HG02852 (cell line): Measurements from ENCODE around the gene P2RX2.

ENCODE experiments used
- ATAC-seq: cut with Tn5 transposase; IDR thresholded peaks from one replicate; pipeline ENCODE4 v1.9.1; 2021; ENCODE audit warnings: mild to moderate bottlenecking, moderate library complexity; ENCODE audit not compliant: unreplicated experiment

P2RX2 gene

DNA sequence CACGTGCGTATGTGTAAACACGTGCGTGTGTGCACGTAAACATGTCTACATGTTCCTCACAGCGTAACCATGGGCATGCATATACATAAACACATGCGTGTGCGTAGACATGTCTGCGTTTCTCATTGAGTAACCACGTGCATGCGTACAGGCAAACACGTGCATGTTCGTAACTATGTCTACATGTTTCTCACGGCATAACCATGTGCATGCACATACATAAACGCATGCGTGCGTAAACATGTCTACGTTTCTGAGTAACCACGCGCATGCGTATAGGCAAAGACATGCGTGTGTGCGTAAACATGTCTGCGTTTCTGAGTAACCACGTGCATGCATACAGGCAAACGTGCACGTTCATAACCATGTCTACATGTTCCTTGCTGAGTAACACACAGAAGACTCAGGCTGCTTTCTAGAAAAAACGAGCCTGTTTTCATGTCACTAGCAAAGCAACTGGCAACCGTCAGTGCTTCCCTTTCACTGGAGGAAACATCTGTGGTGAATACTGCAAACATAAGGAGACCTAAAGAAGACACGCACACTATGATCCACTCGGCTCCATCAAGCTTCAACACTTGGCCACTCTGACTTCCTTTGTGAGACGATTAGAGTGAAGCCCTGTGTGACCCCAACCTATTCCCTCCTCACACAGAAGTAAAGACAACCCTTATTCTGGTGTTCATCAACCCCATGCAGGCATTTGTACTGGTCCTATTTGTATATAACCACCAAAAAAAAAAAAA lies 39.7 kb downstream of the P2RX2 start:
- no peak for ATAC-seq

DNA sequence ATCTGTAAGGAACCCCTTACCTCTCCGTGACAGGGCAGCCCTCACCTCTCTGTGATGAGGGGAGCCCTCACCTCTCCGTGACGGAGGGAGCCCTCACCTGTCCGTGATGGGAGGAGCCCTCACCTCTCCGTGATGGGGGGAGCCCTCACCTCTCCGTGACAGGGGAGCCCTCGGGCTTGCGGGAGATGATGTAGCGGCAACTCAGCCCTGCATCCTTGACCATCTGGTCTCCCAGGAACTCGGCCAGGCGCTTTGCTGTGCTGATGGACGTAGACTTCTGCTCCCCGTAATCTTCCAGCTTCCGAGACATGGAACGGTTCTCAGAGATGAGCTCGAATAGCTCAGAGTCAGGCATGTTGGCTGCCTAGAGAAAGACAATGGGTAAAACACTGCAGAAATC lies 40.6 kb downstream of the P2RX2 start:
- ATAC-seq: no peak

DNA sequence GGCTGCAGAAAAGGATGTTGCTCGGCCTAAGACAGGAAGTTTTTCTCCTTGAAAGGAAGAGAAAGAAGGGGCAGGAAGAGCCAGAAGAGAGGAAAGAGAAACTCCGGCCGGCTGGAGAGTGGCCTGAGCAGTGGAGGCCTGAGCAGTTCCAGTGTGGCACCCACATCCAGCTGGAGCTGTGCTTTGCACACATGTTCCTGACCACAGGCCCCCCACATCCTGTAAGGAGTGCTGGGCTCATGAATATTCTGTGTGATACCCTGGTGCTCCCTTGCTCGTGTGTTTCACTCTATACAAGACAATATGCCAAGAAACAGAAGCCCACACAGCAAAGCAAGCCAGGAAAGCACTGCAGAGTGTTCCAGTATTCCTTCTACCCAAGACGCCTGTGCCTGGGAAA lies 41.5 kb downstream of the P2RX2 start:
- ATAC-seq: no peak

DNA sequence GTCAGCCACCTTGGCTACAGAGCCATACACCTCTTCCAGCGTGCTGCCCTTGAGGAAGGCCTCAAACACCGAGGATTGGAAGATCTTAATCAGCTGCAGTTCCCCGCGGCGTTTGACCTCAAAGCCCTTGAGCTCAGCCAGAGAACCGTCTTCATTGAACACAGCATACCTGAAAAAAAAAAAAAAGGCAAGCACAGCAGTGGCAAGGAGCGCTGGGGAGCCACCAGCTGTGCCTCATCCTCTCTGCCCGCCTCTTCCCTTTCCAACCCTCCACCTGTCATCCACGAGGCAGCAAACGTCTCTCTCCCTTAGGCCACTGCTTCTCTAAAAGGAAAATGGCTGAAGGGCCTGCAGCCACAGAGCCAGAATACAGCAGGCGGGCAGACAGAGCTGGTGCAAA lies 42.4 kb downstream of the P2RX2 start:
- no peak for ATAC-seq

DNA sequence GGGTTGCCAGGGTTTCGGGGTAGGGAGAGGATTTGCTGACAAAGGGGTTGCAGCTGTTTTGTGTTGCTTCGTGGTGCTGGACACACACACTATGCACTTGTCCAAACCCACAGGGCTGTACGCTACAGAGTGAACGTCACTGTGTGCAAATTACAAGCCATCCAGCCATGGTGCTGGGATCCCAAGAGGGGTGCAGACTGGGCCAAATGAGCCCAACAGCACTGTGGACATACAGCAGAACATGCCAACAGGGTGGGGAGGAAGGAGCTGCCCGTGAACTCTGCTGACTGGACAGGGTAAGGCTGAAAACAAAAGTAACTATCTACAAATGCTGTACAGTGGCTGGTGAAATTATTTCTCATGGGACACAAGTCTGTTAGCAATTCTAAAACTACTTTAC lies 43.4 kb downstream of the P2RX2 start:
- no peak for ATAC-seq

DNA sequence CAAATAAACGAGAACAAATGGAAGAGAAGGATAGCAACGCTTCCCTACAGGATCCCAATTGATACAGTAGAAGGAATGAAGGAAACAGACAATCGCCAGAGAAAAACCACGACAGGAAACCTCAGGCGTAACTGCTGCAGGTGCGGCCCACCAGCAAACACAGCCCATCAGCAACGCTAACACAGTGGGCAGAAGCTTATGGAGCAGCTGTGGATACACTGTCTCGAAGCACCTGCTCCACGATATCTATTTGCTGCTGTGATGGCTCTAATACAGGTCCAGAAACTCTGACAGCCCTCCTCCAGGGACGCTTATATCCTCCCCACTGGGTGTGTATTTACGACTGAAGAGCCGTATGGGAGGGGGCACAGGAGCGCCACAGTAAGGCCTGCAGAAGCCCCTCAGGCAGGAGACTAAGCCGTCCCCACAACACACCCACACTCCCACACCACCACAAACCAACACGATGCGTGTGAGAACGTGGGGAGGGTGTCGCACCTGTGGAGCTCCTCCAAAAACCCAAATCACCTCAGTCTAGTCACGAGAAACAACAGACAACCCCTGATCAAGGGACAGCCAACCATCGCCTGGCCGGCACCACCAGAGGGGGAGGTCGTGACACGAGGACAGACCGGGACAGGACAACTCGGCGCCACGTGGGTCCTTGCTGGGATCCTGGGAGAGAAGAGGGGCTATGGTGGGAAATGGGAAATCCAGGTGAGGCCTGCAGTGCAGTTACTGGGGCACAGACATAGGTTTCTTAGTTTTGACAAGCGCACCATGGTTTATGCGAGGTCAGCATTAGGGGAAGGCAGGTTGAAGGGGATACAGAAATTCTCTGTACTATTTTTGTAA lies 44.6 kb downstream of the P2RX2 start:
- no peak for ATAC-seq

DNA sequence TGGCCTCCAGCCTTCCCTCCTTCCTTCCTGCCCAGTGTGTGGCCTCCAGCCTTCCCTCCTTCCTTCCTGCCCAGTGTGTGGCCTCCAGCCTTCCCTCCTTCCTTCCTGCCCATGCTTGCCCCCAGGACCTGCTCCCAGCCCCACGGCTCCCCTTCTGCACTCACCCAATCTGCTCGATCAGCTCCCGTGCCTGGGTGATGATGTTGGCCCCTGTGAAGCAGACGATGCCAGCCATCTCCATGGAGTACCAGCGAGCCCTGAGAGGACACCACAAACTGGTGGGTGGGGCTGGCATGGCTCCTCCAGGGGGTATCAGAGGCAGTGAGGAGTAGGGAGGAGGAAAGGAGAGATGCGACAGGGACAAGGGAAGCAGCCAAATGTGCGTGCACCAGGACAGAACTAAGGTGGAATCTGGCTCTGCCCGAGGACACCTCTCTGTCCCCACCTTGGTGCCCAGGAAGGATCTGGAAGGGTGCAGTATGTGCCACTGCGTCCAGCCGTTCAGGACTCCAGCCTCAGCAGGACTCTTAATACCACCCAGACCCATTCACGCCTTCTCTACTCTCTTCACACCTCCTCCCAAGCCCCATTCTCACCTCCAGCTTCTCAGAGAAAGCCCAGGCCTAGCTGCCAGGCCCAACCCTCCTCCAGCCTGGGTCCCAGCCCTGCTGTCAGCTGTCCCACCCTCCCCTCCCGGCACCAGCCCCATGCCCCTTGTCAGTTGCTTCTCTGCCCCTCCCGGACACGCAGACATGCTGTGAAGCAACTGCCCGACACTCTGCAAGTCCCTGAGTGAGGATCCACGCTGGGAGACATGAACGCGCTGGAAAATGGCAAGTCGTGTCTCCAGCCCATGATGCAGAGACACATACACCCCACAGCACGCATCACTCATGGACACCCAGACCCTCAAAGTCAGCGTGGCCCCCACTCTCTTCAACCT lies 45.9 kb downstream of the P2RX2 start:
- ATAC-seq: no peak

DNA sequence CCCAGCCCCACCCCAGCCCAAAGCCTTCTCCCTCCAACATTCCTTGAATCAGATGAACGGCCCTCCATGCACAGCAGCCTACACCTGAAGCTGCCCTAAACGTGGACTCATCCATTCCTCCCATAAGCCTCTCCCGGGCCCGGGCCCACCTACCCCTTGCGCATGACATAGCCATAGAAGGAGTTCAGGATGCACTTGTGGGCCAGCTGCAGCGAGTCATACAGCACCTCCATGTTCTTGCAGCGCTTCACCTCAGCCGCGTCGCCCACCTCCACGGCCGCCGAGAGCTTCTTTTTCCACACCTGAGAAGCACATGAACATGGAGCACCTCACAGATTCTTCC lies 46.5 kb downstream of the P2RX2 start:
- no peak for ATAC-seq

DNA sequence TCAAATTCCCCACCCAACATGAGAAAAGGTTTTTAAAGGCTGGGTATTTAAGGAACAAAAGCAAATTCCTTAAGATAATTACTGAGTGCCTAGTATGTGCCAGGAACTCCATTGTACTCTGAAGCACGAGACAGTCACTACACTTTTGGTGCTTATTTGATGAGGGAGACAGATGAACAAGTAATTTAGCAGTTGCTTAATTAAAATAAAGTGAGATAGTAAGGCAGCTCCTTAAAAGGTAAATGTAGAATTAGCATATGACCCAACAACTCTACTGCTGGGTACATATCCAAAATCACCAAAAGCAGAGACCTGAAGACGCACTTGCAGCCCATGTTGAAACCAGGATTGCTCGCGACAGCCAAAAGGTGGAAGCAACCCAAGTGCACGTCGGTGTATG lies 47.2 kb downstream of the P2RX2 start:
- ATAC-seq: no peak

DNA sequence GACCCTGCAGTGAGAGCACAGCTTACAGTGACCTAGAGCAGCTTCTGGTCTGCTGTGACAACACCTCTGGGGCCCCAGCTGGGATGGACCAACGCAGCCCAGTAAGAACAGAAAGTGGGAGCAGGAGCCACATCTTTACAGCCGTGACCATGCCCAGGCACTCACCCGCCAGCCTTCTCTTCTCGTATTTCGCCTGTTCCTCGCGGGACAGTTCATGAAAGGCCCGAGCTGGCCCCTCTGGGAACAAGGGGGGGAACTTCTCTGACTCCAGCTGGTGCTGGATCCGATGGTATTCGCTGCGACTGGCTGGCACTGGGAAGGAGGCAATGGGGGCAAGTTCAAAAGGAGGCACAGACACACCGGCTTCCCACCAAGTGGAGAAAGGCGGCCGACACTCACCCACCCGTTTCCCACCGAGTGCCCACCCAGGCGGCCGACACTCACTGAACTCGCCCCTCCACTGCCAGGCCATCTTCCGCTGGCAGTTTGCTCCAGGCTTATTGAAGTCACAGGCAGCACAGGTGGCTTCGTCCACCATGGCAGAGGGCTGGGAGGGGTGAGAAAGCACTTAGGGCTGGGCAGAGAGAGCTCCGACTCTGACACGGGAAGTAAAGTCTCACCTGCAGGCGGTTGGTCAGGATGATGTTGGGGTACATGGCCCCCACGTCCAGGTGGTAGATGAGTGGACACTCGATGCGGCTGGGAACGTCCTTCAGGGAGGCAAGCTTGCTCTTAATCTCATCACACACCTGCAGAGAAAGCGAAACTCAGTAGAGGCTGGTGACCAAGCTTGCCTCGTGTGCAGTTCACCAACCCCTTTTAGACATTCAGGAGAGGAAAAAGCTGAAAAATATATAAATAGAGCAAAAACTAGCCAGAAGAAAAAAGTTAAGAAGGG lies 49.9 kb downstream of the P2RX2 start:
- no peak for ATAC-seq

DNA sequence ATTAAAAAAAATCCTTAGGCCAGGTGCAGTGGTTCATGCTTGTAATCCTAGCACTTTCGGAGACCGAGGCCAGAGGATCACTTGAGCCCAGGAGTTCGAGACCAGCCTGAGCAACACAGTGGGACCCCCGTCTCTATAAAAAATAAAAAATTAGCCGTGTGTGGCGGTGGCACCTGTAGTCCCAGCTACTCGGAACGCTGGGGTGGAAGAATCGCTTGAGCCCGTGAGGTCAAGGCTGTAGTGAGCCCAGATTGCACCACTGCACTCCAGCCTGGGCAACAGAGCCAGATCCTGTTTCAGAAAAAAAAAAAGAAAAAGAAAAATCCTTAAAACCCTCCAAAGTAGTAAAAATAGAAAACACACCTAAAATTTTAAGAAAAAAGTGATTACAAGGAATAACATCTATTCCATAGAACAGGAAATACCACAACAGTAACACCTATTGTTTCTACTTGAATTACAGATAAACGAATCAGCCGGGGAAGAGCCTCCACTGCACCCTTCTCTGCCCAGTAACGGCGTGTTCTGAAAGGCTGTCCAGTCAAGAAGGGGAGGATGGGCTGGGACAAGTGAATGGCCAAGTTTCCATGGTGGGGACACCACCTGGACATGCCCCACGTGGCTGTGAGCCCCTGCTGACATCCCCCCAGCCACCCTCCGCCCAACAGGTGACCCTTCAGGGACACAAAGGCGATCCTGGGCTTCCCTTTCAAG lies 50.7 kb downstream of the P2RX2 start:
- ATAC-seq: no peak
